ENCODE results near the gene RRAGB.
"Not testable (repeated sequence)": the region's sequence is repeated elsewhere in the genome, so short reads cannot be mapped to it uniquely, and the experiment has no call there.

Gene RRAGB

GRCh38 chrX:55767100-55767499 lies 49.6 kb downstream of the RRAGB start:
- no peaks in the 10 kb centered on the region for H3F3A ChIP-seq (ENCODE audit: insufficient read depth, low read length)
- no peaks in the 10 kb centered on the region for H3K36me3 ChIP-seq (replicated peaks; ENCODE audit: insufficient read depth, low read length)
- H3K27ac ChIP-seq (ENCODE audit: low read length): no peak overlapping the region
- no peak overlapping the region for H3K4me3 ChIP-seq (ENCODE audit: low read length)
- no peak overlapping the region for H3K9ac ChIP-seq (ENCODE audit: low read length)
- H3K79me2 ChIP-seq (ENCODE audit: low read length): no peaks in the 10 kb centered on the region
- H3K9me3 ChIP-seq (replicated peaks; ENCODE audit: insufficient read depth, low read length): no peaks in the 10 kb centered on the region
- no peaks in the 10 kb centered on the region for H3K4me1 ChIP-seq (ENCODE audit: low read length)
- H3K9me2 ChIP-seq (replicated peaks; ENCODE audit: insufficient read depth, low read length): no peaks in the 10 kb centered on the region
- no peaks in the 10 kb centered on the region for H3K27me3 ChIP-seq (replicated peaks; ENCODE audit: insufficient read depth, low read length)
- DNase-seq: no peak
- H4K20me1 ChIP-seq (ENCODE audit: insufficient read depth, low read length): no peaks in the 10 kb centered on the region
- TF ChIP-seq EZH2phosphoT487 (IDR thresholded peaks at IDR 0.05; ENCODE audit: low read length) (no peak), CTCF (IDR thresholded peaks at IDR 0.05; ENCODE audit: low read length) (no peak), EZH2 (optimal IDR thresholded peaks at IDR 0.05; ENCODE audit: low read depth, low read length) (no peak)
- no peak overlapping the region for H3K4me2 ChIP-seq (ENCODE audit: low read depth, low read length)
- H2AFZ ChIP-seq (ENCODE audit: low read length): no peak overlapping the region

- H2AFZ ChIP-seq (ENCODE audit: low read length); H3K4me3 ChIP-seq (ENCODE audit: low read length); H3K9ac ChIP-seq (ENCODE audit: low read length); H3K9me2 ChIP-seq (replicated peaks; ENCODE audit: insufficient read depth, low read length); H3F3A ChIP-seq (ENCODE audit: insufficient read depth, low read length); H3K79me2 ChIP-seq (ENCODE audit: low read length); H4K20me1 ChIP-seq (ENCODE audit: insufficient read depth, low read length); H3K36me3 ChIP-seq (replicated peaks; ENCODE audit: insufficient read depth, low read length); H3K4me2 ChIP-seq (ENCODE audit: low read depth, low read length); H3K4me1 ChIP-seq (ENCODE audit: low read length); H3K27me3 ChIP-seq (replicated peaks; ENCODE audit: insufficient read depth, low read length); H3K9me3 ChIP-seq (replicated peaks; ENCODE audit: insufficient read depth, low read length); DNase-seq; H3K27ac ChIP-seq (ENCODE audit: low read length): not testable (repeated sequence)
These were observed 56.9 kb downstream of the RRAGB start for GRCh38 chrX:55774419-55774818.

- no peak overlapping the region for H3K4me3 ChIP-seq (ENCODE audit: low read length)
These were observed 60.0 kb downstream of the RRAGB start for GRCh38 chrX:55777596-55777995.

GRCh38 chrX:55778322-55778721 lies 60.8 kb downstream of the RRAGB start:
- Histone ChIP-seq H3K9ac (ENCODE audit: low read length) (no peak overlapping the region), H4K20me1 (ENCODE audit: insufficient read depth, low read length) (no peaks in the 10 kb centered on the region), H3K27ac (ENCODE audit: low read length) (no peak overlapping the region), H3K4me1 (ENCODE audit: low read length) (no peaks in the 10 kb centered on the region), H2AFZ (ENCODE audit: low read length) (no peak overlapping the region), H3K4me2 (ENCODE audit: low read depth, low read length) (no peak overlapping the region), H3K9me3 (replicated peaks; ENCODE audit: insufficient read depth, low read length) (no peaks in the 10 kb centered on the region), H3K9me2 (replicated peaks; ENCODE audit: insufficient read depth, low read length) (no peaks in the 10 kb centered on the region), H3K36me3 (replicated peaks; ENCODE audit: insufficient read depth, low read length) (no peaks in the 10 kb centered on the region), H3F3A (ENCODE audit: insufficient read depth, low read length) (no peaks in the 10 kb centered on the region), H3K79me2 (ENCODE audit: low read length) (no peaks in the 10 kb centered on the region), H3K27me3 (replicated peaks; ENCODE audit: insufficient read depth, low read length) (no peaks in the 10 kb centered on the region), H3K4me3 (ENCODE audit: low read length) (no peak overlapping the region)
- TF ChIP-seq EZH2phosphoT487 (IDR thresholded peaks at IDR 0.05; ENCODE audit: low read length): no peak
- no peak for TF ChIP-seq EZH2 (optimal IDR thresholded peaks at IDR 0.05; ENCODE audit: low read depth, low read length)
- no peak for TF ChIP-seq CTCF (IDR thresholded peaks at IDR 0.05; ENCODE audit: low read length)
- no peak for DNase-seq

More at GRCh38 chrX:55777596-55777995, 60.0 kb downstream of the RRAGB start:
- Histone ChIP-seq H3K27ac (ENCODE audit: low read length) (no peak overlapping the region), H3K9me2 (replicated peaks; ENCODE audit: insufficient read depth, low read length) (no peaks in the 10 kb centered on the region), H3K4me2 (ENCODE audit: low read depth, low read length) (no peak overlapping the region), H3K27me3 (replicated peaks; ENCODE audit: insufficient read depth, low read length) (no peaks in the 10 kb centered on the region), H3K79me2 (ENCODE audit: low read length) (no peaks in the 10 kb centered on the region), H4K20me1 (ENCODE audit: insufficient read depth, low read length) (no peaks in the 10 kb centered on the region), H3K9me3 (replicated peaks; ENCODE audit: insufficient read depth, low read length) (no peaks in the 10 kb centered on the region), H3K9ac (ENCODE audit: low read length) (no peak overlapping the region), H2AFZ (ENCODE audit: low read length) (no peak overlapping the region), H3K4me1 (ENCODE audit: low read length) (no peaks in the 10 kb centered on the region), H3K36me3 (replicated peaks; ENCODE audit: insufficient read depth, low read length) (no peaks in the 10 kb centered on the region), H3F3A (ENCODE audit: insufficient read depth, low read length) (no peaks in the 10 kb centered on the region)
- TF ChIP-seq EZH2 (optimal IDR thresholded peaks at IDR 0.05; ENCODE audit: low read depth, low read length): no peak
- TF ChIP-seq CTCF (IDR thresholded peaks at IDR 0.05; ENCODE audit: low read length): no peak
- no peak for TF ChIP-seq EZH2phosphoT487 (IDR thresholded peaks at IDR 0.05; ENCODE audit: low read length)
- DNase-seq: no peak
